Mesenteric fat pad (tissue), 1 donor: ENCODE measurements around the gene CCND3. TPM values are rescaled to one million over a fixed set of nuclear protein-coding genes. Genes with fewer than 3 reads are reported as not detected.
A peak's percentile ranks its signal among the peaks of the same experiment; 100 is the strongest.

Experiments
- DNase-seq: peaks from one replicate; pipeline ENCODE4 v3.0.0-alpha.2; 2020; ENCODE audit warnings: low spot score
- total RNA-seq: library from RNA; stranded (reverse); fragmentation: NEBNext Ultra II Directional; extraction: Animal tissue kit (Norgen Biotek cat#: 25700); gene quantifications from one replicate; pipeline ENCODE4 v1.2.1, GENCODE V29; 2021
- donor health status: DM: yes; HTN: yes; CAD: no.

The CCND3 gene
- total RNA-seq, 1 donor from 2014 or later = 104 TPM

DNA sequence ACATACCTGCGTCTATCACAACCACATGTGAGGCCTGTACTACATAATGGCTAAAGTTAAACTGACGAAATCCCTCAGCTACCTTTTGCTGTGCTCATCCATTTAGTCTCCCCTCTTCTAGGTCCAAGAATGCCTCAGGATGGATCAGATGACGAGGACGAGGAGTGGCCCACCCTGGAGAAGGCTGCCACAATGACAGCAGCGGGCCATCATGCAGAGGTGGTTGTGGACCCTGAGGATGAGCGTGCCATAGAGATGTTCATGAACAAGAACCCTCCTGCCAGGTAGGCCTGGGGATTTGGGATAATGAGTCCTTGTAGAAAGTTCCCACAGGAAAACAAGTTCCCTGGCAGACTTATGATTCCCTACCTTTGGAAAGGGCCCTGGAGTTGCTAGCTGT lies 14.4 kb downstream of the CCND3 start:
- DNase-seq = no peak

DNA sequence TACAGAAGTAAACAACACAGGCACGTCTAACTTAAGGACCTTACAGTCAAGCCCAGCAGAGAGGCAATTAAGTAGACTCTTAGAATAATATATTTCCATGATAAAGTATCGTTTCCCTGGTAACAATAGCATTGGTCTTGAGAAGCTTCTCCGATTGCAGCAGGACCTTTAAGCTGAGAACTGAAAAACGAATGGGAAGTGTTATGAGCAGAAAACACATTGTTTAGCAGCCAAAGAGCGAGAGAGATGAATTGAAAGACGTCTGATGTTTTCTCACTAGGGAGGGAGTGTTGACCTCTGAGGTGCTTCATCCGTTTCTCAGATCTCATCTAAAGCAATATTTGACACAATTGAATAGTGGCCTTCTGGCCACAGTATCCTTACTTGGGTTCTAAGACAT lies 19.5 kb downstream of the CCND3 start:
- DNase-seq = no peak

DNA sequence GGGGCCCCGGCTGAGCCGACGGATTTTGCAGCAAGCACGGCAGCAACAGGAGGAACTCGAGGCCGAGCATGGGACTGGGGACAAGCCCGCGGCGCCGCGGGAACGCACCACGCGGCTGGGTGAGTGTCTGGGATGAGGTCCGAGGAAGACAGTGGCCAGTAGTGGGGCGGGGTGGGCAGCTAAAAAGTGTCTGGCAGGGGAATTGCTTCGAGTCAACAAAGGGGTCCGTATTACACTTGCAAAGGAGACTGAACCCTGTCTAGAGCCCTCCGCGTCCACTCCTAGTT lies 20.0 kb downstream of the CCND3 start:
- no peak for DNase-seq

DNA sequence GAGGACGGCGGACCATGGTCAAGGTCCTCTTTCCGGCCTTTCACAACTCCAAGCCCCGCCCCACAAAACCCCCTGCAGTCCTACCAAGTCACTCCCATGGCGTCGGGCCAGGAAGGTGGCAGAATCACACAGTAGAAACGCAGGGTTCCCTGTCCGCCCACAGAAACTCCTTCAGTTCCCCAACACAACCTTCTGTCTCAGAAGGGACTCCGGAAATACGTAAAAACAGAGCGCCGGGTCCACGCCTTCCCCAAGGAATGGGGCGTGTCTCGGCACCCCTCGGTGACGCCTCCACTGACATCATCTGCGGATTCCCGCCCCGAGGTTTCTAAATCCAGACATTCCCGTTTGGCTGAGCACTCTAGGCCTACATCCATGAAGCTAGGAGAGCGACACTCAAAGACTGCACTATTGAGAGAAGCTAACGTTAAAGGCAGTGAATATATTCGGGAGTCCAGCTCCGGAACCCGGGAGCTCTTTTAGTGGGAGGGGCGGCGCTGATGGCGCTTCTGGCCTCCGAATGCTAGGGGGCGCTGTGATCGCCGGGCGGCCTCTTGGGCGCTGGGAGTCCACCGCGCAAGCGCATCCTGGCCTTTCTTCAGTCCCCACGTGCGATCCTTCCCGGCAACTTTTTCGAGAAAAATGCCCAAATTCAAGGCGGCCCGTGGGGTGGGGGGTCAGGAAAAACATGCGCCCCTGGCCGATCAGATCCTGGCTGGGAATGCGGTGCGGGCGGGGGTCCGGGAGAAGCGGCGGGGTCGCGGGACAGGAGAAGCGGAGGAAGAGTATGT lies 20.5 kb downstream of the CCND3 start, which contains the start of the genes BYSL and MED20:
Gene BYSL (plus strand): TSS at position 579 of the 791 bp plus-strand sequence. CDS start 64 bp downstream, at position 643.
Gene MED20 (minus strand): TSS at position 219 of the 791 bp plus-strand sequence. CDS start 121 bp downstream, at position 98.
- peak; percentile 96 for DNase-seq

DNA sequence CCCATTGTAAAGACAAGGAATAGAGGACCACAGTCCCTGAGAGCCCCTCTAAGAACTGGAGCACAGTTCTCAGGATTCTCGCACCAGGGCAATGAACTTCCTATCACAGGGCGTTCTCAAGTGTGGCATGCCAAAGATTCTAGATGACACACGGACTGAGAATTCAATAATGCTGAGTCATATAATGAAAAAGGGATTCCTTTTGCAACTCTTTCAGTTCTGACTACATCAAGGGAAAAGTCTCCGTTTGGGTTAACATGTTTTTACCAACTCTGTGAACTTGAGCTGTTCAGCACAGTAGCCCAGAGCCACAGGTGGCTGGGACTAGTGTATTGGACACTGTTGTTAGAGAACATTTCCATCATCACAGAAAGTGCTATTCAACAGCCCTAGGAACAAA lies 24.1 kb downstream of the CCND3 start:
- no peak for DNase-seq

DNA sequence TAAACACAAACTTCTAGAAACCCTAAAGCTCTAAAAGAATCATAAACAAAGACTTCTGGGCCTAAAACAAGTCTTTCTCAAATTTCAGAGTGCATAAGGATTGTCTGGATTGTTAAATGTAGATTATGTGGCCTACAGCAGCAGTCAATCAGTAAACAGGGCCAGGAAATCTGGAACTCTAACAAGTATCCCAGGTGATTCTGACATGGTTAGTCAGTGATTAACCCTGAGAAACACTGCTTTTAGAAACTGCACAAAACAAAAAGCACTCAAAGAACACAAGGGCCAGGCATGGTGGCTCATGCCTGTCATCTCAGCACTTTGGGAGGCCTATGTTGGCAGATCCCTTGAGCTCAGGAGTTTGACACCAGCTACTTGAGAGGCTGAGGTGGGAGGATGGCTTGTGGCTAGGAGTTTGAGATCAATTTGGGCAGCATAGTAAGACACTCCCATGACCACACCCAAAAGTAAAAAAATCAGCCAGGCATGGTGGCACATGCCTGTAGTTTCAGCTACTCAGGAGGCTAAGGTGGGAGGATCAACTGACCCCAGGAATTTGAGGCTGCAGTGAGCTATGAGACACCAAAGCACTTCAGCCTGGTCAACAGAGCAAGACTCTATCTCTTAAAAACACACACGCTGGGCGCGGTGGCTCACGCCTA lies 26.6 kb downstream of the CCND3 start:
- DNase-seq = no peak

DNA sequence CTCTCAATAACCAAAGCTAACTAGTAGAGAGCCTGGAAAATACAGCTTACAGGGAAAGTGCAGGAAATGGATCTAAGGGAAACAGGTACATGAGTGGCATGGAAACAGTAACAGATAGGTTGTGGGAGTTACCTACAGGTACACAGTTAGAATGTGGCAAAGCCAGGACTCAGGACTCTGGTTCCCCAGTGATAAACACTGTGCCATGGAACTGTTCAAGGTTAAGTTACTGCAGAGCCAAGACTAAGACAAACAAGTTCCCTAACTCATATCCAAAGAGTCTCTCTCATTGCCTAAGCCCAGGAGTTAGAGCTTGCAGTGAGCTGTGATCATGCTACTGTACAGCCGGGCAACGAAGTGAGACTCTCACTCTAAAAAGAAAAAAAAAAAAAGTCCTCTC lies 27.3 kb downstream of the CCND3 start:
- DNase-seq = no peak

DNA sequence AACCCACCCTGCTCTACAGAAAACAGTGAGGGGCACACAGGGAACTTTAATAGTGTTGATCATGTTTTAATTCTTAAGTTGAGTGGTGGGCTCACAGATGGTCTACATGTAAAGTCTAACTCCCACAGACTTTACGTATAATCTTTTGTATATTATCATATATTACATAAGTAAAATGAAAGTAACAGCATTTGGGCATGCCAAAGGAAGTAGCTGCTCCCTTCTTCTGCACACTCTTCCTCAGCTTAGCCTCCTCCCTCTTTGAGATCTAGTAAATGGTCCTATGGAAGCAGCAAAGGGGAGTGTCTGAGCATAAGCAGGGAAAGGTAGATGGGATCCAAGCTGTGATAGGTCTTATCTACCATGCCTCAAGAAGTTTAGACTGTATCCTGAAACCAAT lies 31.9 kb downstream of the CCND3 start:
- DNase-seq = no peak

DNA sequence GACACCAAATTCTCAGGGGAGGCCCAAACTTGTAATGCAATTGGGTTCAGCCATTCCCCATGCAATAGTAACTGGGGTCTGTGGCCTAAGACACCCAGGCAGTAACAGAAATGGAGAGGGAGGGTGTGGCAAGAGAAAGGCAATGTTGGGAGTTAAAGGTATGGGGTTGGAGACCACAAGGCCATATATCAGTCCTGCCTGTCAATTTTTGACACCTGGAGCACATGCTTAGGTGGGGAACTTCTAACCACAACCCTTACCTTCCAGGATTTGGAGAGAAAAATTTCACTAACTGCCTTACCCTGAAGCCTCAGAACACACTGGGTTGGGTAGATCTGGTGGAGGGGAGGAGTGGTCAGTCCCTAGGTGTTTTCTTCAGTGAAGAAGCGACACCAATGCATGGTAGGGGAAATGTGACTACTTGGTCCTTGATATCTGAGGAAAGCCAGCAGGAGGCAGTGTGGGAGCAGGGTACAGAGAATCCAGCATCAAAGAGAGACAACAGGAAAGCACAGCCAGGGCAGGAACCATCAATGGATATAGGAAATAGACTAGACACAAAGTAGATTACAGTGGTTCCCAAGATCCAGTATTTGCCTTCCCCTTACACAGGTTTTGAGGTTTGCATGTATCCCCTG lies 39.6 kb downstream of the CCND3 start:
- no peak for DNase-seq

DNA sequence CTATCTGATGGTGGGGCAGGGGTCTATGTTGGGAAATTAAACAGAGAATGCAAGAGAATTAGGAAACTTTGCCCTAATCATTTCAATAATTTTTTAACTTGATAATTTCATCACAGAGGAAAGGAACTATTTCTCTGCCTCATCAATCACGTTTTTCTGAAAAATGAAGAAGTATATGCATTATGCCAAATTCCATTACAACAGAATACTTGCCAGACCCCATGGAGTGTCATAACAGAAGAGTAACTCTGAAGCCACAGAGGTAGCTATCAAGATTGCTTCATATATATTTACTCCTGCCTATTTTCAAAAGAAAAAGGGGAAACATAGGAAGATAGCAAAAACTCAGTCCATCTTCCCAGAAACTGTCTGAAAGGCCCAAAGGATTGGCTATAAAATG lies 40.7 kb downstream of the CCND3 start:
- DNase-seq = no peak

DNA sequence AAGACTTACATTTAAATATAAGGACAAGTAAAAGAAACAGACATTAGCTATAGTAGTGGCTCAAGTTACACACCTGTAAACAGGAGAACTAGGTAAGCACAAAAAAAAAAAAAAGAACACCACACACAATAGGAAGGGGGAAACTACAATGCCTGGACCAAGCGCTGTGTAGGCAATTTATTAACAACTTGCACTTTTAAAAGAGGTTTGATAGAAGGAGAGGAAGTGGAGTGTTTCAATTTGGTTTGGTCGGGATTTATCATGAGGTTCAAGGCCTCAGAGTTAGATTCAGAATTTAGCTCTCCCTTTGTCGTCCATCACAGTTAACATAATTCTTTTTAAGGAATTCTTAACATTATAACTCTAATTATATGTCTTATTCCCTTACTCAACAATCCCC lies 45.3 kb downstream of the CCND3 start:
- no peak for DNase-seq

DNA sequence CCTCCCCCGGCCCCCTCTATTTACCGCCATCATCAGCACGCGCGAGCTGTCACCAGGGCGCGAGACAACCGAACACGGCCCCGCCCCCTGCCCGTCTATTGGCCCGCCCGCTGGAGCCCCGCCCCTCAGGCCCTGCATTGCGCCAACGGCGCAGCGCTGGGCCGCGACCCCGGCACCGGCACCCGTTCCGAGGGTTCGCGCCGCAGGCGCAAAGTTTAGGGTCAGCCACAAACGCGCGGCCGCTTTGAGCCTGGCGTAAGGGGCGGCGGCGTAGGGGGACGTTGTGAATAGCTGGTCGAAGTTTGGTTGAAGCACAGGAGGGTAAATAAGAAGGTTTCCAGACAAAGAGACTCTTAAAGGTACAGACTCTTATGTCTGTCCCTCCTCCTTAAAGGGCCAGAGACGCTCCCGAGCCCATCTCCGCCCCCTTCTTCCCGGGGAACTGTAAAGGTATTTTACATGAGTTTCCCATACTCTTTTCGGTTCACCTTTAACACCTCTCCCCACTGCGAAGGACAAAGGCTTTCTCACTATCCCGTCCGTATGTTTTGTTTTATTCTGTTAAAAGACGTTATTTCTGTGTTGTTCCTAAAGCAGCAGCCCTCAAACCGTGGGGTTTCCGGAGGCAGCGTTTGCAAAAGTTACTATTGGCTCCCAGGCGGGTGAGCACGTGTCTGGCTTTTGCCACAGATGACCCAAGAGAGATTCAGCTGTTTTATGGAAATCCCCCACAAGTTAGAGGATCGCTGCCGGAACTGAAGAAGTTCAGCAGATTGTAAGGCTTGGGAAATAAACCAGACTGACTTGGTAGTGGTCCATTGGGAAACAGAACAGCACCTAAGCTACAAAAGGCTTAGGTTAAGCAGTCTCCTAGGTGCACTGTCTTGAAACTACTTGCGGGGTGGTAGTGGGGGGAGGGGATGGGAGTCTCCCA lies 46.0 kb downstream of the CCND3 start, which contains the start of gene USP49:
Gene USP49 (minus strand): TSS at position 76 of the 934 bp plus-strand sequence. CDS start 88,392 bp downstream, outside the sequence.
- peak; percentile 96 for DNase-seq

DNA sequence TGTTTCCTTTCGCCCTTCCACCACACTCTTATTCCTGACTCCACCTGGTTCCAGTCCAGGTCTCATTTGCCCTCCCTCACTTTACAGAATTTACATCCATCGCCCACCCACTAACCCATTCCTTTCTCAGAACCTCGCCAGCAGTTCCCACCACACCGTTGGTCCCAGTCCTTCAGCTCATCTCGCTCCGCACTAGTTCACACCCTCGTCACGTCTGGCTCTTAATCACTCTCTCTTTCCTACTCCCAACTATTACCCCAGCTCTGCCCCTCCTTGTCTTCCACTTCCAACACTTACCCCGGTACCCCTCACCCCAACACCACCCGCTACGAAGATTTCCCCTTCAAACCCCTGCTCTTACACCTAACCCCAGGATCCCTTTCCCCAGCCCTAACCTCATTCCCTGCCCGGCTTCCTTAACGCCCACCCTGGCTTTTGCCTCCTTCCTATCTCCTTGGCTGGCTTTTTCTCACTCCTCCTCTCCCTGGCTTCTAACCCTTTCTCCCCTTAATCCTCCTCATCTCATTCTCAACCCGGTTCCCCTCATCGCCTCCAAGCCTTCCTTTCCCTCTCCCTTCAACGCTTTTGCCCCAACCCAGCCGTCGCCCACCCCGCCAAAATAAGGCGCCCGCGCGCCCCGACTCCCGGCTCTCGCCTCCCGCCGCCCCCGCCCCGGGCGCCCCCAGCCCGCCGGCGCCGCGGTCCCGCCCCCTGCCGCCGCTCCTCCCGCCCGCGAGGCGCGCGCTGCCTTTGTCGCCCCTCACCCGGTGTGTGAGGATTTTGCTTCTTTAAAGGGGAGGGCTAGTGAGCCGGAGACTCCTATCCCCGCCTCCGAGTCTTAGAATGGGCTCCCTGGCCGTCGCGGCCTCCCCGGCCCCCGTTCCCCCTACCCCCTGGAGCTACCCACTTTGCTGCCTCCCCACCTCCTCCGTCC lies 47.0 kb downstream of the CCND3 start:
- DNase-seq = no peak

DNA sequence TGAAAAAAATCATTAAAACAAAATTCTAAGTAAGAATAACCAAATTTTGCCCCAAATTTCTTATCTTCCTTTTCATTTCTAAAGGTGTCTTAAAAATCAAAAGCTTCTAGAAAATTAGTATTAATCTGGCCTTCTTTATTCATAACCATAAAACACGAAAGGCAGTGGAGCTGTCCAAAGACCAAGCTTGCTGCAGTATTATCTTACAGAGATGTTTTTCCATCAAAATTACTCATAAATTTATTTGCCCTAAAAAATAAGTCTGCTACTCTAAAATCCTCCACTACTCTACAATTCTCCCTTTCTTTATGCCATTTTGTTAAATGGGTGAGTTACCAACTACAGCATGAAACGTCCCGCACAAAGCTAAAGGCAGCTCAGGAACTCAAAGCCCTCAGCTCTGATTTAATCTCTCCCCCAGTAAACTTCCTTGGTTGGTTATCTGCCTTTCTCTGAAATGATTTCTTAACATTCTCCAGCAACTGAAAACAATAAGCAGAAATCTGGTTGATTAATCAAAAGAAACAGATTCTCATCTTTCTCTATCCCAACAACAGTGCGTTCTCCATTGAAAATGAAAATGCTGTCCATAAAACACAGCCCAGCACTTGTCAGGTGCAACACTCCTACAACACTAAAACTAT lies 48.6 kb downstream of the CCND3 start:
- no peak for DNase-seq

DNA sequence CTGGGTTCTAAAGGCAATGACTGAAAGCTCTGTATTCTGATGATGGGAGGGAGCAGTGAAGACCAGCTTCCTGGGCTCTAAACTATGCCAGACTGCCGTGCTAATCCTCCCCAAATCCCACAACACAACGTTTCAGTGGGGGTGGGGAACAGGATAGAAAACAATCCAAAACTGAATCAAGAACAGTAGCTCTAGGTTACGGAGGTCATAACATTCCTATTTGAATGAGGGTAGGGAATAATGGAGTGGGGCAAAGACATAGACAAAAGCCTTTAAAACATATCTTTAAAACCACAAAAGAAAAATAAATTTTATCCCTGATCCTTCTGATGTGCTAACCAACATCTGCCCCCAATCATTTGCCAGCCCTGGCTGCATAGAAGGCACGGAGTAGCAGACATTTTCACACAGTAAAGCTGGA lies 54.3 kb downstream of the CCND3 start:
- no peak for DNase-seq

DNA sequence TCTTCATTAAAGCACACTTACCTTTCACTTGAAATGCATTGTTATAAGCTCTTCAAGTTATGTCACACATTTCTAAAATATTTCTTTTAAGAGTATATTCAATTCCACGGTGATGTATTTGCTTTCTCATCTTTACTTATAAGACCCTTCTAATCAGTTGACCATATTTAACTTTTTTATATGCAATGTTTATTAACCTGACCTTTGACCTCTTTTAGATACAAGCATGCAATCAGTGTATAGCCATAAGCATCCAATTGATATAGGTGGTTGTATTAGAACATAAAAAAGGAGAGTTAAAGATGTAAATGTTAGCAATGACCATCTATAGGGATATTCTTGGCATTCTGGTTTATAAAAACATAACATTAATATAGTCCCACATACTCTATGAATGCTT lies 55.7 kb downstream of the CCND3 start:
- DNase-seq = no peak

DNA sequence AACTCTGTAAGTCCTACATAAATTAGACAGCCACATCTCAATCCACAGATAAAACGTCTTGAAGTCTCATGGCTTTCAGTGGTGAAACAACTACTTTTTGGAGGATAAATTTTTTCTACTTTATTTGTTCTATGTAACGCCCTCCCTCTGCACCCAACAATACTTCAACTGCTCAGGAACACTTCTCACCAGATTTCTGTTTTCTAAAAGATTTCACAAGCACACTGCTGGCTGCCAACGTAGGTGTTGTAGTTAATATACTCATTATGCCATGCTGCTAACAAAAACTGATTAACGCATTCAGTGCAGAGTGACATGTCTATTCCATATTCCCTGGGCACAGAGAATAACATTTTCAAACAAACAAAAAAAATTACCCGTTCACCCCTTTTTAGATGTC lies 56.7 kb downstream of the CCND3 start:
- no peak for DNase-seq
